Stromal cell of bone marrow (primary cell): ENCODE data around the gene HEMGN.

Experiments used
- DNase-seq: peaks from one replicate; pipeline ENCODE4 v3.0.0-alpha.2; 2012; ENCODE audit warnings: low read depth

The HEMGN gene

GRCh38 chr9:97928986-97929604 is 8.9 kb downstream of the HEMGN start:
- no peak for DNase-seq

GRCh38 chr9:97925497-97926334 is 12.3 kb downstream of the HEMGN start:
- no peak for DNase-seq

GRCh38 chr9:97924386-97924785 is 13.6 kb downstream of the HEMGN start:
- DNase-seq: no peak

- DNase-seq: peak; percentile 73
Observed at GRCh38 chr9:97923529-97924108, 14.4 kb downstream of the HEMGN start.

- peak; percentile 95 for DNase-seq
Observed at GRCh38 chr9:97921959-97922724, 15.8 kb downstream of the HEMGN start, which contains the start of gene TRMO. Gene TRMO, minus strand, starts transcription at chr9:97922500. Its CDS starts 7 bp downstream, at chr9:97922493.

GRCh38 chr9:97919217-97919813 is 18.7 kb downstream of the HEMGN start:
- no peak for DNase-seq

GRCh38 chr9:97918611-97919010 is 19.4 kb downstream of the HEMGN start:
- no peak for DNase-seq

- DNase-seq: no peak
Observed at GRCh38 chr9:97911970-97912369, 26.0 kb downstream of the HEMGN start.

- DNase-seq: no peak
Observed at GRCh38 chr9:97911528-97911927, 26.4 kb downstream of the HEMGN start.

GRCh38 chr9:97910357-97910756 is 27.6 kb downstream of the HEMGN start:
- DNase-seq: no peak

- DNase-seq: no peak
Observed at GRCh38 chr9:97908705-97909104, 29.3 kb downstream of the HEMGN start.

GRCh38 chr9:97907632-97908031 is 30.3 kb downstream of the HEMGN start:
- no peak for DNase-seq

GRCh38 chr9:97907046-97907445 is 30.9 kb downstream of the HEMGN start:
- no peak for DNase-seq

GRCh38 chr9:97906236-97906831 is 31.6 kb downstream of the HEMGN start:
- DNase-seq: peak; percentile 29

- DNase-seq: no peak
Observed at GRCh38 chr9:97905228-97905627, 32.7 kb downstream of the HEMGN start.

GRCh38 chr9:97904725-97905124 is 33.2 kb downstream of the HEMGN start:
- DNase-seq: no peak

- DNase-seq: no peak
Observed at GRCh38 chr9:97903177-97903576, 34.8 kb downstream of the HEMGN start.

GRCh38 chr9:97900738-97901565 is 37.0 kb downstream of the HEMGN start:
- DNase-seq: no peak

- DNase-seq: peak; percentile 86
Observed at GRCh38 chr9:97900103-97900737, 37.8 kb downstream of the HEMGN start.

GRCh38 chr9:97895695-97896332 is 42.2 kb downstream of the HEMGN start:
- DNase-seq: peak; percentile 25
